Stimulated activated CD8-positive, alpha-beta memory T cell treated with anti-CD3 and anti-CD28 coated beads, Interleukin-4, amount 100 ng/mL, for 4 hours (primary cell): ENCODE results near the gene TBL1Y.
"Not testable (repeated sequence)": the region's sequence is repeated elsewhere in the genome, so short reads cannot be mapped to it uniquely, and the experiment has no call there.

ENCODE experiments used
- DNase-seq, 2 donors: peaks; one replicate each; pipeline ENCODE4 v3.0.0-alpha.2; 2020; ENCODE audit warnings: low read depth in 2 of 2, low spot score in 1 of 2

TBL1Y gene

DNA sequence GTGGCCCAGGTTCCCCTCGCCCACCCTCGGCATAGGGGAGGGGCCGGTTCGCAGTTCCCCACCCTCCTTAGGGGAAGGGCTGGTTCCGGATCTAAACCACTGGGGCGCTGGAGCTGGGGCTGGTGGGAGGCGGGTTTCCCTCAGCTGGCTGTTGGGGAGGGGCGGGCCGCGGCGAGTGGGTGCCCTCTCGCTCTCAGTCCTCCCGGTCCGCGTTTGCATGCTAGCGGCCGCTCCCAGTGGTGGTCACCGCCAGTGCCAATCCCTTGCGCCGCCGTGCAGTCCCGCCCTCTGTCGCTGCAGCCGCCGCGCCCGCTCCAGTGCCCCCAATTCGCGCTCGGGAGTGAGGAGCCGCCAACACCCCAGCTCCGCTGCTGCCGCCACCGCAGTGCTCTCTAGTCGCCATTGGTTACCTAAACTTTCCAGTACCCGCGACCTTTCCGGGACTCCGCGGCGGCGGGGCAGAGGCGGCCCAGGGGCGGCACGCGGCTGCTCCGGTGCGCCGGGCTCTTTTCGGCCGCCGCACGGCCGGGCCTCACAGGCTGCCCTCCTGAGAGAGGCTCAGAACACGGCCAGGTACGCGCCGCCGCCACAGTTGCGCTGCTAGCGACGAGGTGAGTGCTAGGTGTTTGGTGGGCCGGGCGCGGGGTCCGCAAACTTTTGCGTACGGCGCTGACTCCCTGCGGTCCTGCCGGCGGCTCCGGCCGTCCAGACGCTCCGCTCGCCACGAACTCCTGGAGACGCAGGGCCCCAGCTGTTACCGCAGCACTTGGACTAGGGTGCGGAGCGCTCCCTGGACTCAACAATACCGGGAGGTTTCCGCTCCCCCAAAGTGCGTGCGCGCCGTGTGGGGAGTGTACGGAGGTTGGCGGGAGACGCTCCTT is at the start of gene TBL1Y:
Gene TBL1Y, plus strand, starts transcription at position 326 of the 881 bp plus-strand sequence. CDS start 114,388 bp downstream, outside the sequence.
- no peak for DNase-seq

- DNase-seq = no peak
These were observed 16.0 kb upstream of the TBL1Y start for GRCh38 chrY:6894496-6894895.

DNA sequence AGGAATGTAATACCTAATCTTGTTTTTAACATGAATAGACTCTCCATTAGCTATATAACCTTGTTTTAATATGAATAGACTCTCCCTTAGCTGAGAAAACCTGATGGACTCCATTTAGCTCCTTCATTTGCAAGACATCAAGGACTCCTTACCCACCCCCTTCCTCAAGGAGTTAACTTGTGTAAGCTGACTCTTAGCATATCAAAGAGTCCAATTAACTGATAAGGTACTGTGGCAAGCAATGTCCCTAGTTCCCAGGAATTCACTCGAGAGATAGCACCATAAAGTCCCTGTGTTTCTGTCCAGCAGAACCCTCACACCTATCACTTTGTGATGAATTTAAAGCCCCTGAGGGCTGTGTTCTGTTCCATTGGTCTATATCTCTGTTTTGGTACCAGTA is 15.3 kb upstream of the TBL1Y start:
- DNase-seq = no peak

DNA sequence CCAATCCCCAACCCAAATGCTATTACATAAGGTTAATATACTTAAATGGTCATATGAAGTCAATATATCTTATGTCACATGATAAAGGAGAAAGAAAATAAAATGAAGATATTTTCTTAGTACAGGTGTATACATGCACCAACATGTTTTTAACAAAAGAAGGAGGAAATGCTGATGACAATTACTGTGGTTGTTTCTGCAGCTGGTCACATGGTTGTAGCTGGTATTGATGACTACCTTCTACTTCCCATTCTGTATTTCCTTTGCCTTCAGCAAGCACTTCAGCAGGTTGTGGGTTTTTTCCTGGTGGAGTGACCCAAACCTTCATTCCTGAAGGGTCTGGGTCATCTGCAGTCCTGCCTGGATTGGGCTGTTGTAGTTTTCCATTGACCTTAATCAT is 8.4 kb upstream of the TBL1Y start:
- DNase-seq = not testable (repeated sequence)

GRCh38 chrY:6907591-6907990 is 2.9 kb upstream of the TBL1Y start:
- DNase-seq = no peak

GRCh38 chrY:6908021-6908420 is 2.5 kb upstream of the TBL1Y start:
- not testable (repeated sequence) for DNase-seq

- DNase-seq = no peak
These were observed 1.4 kb upstream of the TBL1Y start for GRCh38 chrY:6909118-6909521.

DNA sequence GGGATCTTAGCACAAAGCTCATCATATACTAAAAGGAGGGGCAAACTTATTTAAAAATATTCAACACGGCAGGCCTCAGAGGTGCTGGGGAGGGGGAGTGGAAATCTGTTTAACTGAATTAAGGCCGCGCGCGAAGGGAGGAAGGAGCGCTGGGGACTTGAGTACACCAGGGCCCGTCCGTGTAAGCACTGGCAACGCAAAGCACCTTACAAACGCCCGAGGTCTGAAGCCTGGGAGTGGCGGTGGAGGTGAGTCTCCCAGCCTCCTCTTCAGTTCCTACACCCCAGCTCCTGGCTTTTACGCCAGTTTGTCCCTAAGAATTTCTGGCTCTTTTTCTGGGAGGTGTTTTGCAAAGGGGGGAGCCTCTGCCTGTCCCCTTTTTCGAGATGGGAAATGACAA is 641 bp upstream of the TBL1Y start:
- no peak for DNase-seq

DNA sequence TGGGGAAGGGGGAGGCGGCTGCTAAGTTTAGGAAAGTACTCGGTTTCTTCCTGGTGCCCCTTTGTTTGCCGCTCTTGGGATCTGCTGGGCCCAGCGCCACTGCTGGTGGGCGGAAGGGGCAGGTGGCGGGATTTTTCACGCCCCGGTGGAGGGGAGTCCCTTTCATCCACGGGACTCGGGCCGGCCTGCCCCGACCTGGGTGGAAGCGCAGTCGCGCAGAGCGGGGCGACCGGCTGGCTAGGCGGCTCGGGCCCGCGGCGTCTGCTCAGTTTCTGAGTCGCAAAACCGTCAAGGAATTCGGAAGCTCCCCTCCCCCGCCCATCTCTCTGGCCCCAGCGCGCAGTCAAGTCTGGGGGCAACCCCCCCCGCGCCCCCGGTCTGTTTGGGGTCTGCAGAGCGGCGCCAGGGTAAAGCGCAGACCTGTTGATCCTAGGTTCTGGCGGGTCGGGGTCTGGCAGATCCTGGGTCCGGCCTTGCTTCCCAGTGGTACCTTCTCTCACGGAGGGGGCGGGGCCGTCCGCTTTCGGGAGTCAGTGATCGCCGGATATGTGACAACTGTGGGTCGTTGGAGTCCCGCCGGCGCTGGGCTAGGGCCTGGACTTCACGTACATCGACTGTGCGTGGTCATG is 870 bp downstream of the TBL1Y start, which contains the start of gene AMELY:
Gene AMELY, minus strand, starts transcription at position 500 of the 629 bp plus-strand sequence. CDS start 39,144 bp downstream, outside the sequence.
- no peak for DNase-seq

GRCh38 chrY:6913362-6913761 is 2.9 kb downstream of the TBL1Y start:
- DNase-seq = no peak

DNA sequence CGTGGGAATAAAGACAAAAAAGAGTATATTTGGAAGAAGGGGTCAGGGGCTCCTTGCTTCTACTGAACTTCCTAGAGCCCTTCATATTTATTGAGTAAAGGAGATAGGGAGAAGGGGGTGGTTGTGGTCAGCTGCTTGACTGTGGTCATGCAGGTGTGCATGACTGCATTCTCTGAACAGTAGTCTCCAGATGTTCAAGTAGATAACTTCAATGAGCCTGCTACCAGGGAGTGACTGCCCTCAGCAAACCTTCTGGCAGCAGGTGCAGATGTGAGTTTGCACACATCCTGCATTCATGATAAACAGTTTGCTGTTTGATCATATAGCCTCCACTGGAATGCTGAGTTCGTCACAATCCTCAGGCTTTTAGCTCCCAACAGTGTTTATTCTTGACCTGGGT is 10.6 kb downstream of the TBL1Y start:
- no peak for DNase-seq

DNA sequence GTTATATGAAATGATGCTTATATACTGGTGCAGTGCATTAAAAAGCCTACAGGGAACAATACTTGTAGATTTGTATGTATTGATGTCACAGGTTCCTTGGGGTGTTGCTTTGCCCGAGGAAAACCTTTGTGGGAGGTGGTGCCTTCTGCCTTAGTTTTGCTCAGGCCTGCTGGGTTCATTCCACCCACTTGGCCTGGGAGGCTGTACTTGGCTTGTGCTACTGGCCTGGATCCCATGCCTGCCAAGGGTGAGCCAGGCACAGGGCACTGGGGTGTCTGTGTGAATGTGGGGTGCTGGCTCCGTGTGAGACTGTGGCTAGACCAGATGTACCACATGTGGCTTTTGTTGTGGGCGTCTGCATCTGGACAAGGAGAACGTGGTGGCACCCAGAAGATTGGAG is 17.8 kb downstream of the TBL1Y start:
- DNase-seq = no peak

GRCh38 chrY:6929237-6929636 is 18.7 kb downstream of the TBL1Y start:
- no peak for DNase-seq

DNA sequence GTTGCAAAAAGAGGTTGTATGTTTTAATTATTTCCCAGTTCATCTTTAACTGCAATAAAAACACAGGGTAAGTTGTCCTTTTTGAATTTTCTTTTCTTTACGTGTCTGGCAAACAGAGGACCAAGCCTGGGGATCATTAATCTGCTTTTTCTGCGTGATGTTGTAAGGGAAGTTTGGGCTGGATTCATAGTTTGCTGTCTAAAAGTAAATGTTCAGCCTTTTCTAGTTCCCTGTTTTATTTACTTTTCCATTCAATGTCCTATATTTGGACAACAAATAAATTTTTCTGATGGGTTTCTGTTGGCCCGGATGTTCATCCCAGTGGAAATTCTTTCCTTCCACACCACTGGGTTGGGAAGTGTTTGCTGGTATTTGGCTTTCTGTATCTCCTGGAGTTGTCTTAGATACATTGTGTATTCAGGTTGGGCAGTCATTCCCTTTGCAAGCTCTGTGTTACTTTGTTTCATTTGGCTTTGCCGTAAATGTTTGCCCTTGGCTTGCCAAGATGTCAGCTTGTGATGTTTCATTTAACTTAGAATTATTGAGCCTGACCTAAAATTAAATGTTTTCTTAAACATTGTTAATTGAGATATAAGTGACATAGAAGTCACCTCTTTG is 21.4 kb downstream of the TBL1Y start:
- no peak for DNase-seq

- DNase-seq = no peak
These were observed 25.0 kb downstream of the TBL1Y start for GRCh38 chrY:6935497-6935896.

DNA sequence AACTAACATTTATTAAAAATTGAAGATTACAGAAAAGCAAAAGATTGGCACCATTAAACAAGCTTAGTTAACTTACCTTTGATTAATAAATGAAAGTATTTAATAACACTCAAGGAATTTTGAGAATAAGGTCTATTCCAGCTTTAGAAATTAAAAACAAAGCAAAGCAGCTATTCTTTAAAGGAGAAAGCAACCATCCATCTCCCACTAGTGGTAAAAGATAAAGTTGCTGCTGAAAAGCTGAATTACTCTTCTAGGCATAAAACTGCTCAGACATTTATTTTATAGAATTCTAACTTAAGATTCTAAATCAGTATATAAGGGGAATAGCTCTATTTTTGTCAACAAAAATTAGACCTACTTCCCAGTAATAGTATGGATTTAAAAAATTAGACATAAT is 37.2 kb downstream of the TBL1Y start:
- no peak for DNase-seq

- no peak for DNase-seq
These were observed 37.9 kb downstream of the TBL1Y start for GRCh38 chrY:6948378-6948777.

DNA sequence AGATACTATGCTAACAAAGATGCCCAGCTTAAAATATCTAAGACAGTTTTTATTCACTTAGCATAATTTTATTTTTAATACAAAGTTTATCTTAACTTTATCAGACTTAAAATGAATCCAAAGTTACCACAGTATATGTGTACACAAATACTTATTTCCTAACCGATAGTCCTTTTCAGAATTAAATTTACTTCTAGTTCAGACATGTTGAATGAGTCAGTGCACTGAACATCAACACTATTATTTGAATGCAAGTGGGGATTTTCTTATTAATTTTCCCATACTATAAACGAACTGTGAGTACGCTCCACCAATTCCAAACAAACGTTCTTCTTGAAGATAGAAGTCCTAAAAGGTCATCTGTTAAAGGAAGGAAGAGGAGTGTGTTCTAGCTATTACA is 39.5 kb downstream of the TBL1Y start:
- DNase-seq = no peak

DNA sequence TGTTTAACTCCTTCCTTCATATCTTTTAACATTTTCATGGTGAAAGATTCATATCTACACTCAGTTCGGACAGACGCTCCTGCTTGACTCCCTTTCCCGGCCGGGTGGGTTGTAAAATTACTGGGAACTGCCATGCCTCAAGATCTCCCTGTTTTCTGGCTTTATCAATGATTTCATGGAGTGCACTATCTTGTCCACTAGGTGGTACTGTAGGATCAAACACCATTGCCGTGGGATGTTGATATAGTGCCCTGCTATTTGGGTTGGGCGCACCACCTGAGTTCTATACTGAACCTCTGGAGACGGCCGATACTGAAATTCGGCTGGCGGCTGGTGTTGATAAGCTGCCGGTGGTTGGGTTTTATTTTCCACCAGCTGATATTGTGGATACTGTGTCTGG is 54.2 kb downstream of the TBL1Y start:
- no peak for DNase-seq

GRCh38 chrY:6966521-6966920 is 56.0 kb downstream of the TBL1Y start:
- DNase-seq = no peak

DNA sequence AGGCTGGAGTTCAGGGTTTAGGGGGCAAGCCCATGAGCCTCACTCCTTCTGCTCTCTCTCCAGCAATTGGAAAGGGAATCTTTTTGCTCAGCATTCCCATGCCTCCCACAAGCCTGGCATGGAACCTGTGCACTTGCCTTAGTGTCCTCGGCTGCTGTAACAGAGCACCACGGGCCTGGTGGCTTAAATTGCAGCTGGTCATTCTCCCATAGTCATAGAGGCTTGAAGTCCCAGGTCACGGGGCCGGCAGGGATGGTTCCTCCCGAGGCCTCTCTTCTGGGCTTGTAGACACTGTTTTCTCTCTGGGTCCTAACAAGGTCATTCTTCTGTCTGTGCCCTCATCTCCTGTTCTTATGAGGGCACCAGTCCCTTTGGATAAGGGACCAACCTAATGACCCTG is 57.2 kb downstream of the TBL1Y start:
- DNase-seq = no peak

GRCh38 chrY:6968191-6968590 is 57.7 kb downstream of the TBL1Y start:
- DNase-seq = no peak
